Heart right ventricle (tissue), 16 donors: ENCODE results near the gene PKIB. TPM values are rescaled to one million over a fixed set of nuclear protein-coding genes. Genes with fewer than 3 reads are reported as not detected.

Source experiments
- ATAC-seq, 8 donors: fragments of 200-7000 bp; cut with Tn5 transposase; one replicate each; pipeline ENCODE4 v1.9.1; 2020; ENCODE audit warnings: mild to moderate bottlenecking in 8 of 8, moderate library complexity in 8 of 8, moderate number of reproducible peaks in 1 of 8
- DNase-seq, 2 donors: peaks; one replicate each; pipeline ENCODE4 v3.0.0-alpha.2; 2020
- H3K27ac ChIP-seq, 10 donors: fragments of 200-600 bp; sonication (generic) in 2 of 10; one replicate each; pipeline versions ENCODE4 v1.5.0 to v1.8.0; 2020 to 2022; ENCODE audit warnings: mild to moderate bottlenecking in 3 of 10
- H3K27me3 ChIP-seq, 7 donors: fragments of 200-600 bp; one replicate each; pipeline ENCODE4 v1.8.0; 2021 to 2022; ENCODE audit warnings: mild to moderate bottlenecking in 2 of 7
- H3K36me3 ChIP-seq, 9 donors: fragments of 200-600 bp; sonication (generic) in 1 of 9; one replicate each; pipeline versions ENCODE4 v1.5.0 to v1.8.0; 2020 to 2022; ENCODE audit warnings: mild to moderate bottlenecking in 2 of 9
- H3K4me1 ChIP-seq, 9 donors: fragments of 200-600 bp; sonication (generic) in 1 of 9; one replicate each; pipeline versions ENCODE4 v1.5.0 to v1.8.0; 2020 to 2022; ENCODE audit warnings: mild to moderate bottlenecking in 4 of 9
- H3K4me3 ChIP-seq, 10 donors: fragments of 200-600 bp; sonication (generic) in 2 of 10; one replicate each; pipeline versions ENCODE4 v1.5.0 to v1.8.0; 2020 to 2022; ENCODE audit warnings: mild to moderate bottlenecking in 7 of 10, moderate library complexity in 2 of 10
- H3K9me3 ChIP-seq, 11 donors: fragments of 200-600 bp in 10 of 11; sonication (generic) in 2 of 11; one replicate each; pipeline versions ENCODE4 v1.5.0 to v1.8.0; 2013 to 2022; ENCODE audit warnings: mild to moderate bottlenecking in 2 of 11, control low read depth in 1 of 11, moderate library complexity in 1 of 11
- WGBS, 2 donors: extraction: QIAGEN DNeasy Blood & Tissue Kit; methylation state at CpG; one replicate each; pipeline ENCODE4 v1.1.7; 2013; ENCODE audit warnings: inconsistent platforms in 1 of 2; 5-methylcytosine and 5-hydroxymethylcytosine counted together
- intact Hi-C, 10 donors: fragments of 100-400 bp; cut with DNase I; formaldehyde crosslinking; loops; one replicate each; pipeline versions ENCODE4 v1.11.1 to v1.14.2; 2022
- polyA plus RNA-seq, 2 donors: library from polyadenylated mRNA; stranded (reverse); fragments of 200-250 nt; gene quantifications; one replicate each; pipeline ENCODE4 v1.2.3, GENCODE V29; 2013
- total RNA-seq, 10 donors: library from RNA; stranded (reverse); fragmentation: NEBNext Ultra II Directional in 3 of 10; extraction: Animal tissue kit (Norgen Biotek cat#: 25700) in 3 of 10; gene quantifications; one replicate each; pipeline versions ENCODE4 v1.2.1 to v1.2.4, GENCODE V29; 2021 to 2023
- TF ChIP-seq, protein P1 (sequence below), 9 donors: fragments of 200-600 bp; sonication (generic) in 2 of 9; IDR thresholded peaks; one replicate each; pipeline versions ENCODE4 v1.5.0 to v1.8.0; 2021 to 2022; ENCODE audit warnings: antibody characterized with exemption in 9 of 9, mild to moderate bottlenecking in 5 of 9, moderate library complexity in 1 of 9
- donor health status: Arrhythmogenic right ventricular cardiomyopathy.
- donor health status: ischemic (EF 13 %, LVEDD 7.1; RV severe dilation, severe dysfunction).
- donor health status: healthy with polysubstance abuse.
- donor health status: DM: no; HTN: yes; CAD: no.
- donor health status: DM: no; HTN: no; CAD: no.
- donor health status: ischemic (EF 25% LVEDD 6.9; RV normal size, moderate dysfunction).
- donor health status: ischemic (EF 25% LVEDD 5.7; RV mildly dilated, moderate dysfunction).
- donor health status: healthy.
- donor health status: DM: yes; HTN: yes; CAD: no.
- donor health status: Ischemic cardiomyopathy.
- donor health status: ischemic (EF 35%, LVEDD 5.7; RV mildly dilated, moderate dysfunction).
- donor health status: nonischemic (EF 11% LVEDD 7.7; RV severe dilation, severe dysfunction).
- donor health status: DM: yes; HTN: yes; CAD: no.
- donor health status: PGD.
- donor health status: ischemic (EF 29% LVEDD 5.4; RV normal size, mild dysfunction).
- donor health status: nonischemic (EF 23%, LVEDD 6.1; RV moderate dilation, normal function).

Gene PKIB
- total and polyA plus RNA-seq, 12 donors, result 0.26 to 0.96 (median 0.38) TPM; not detected in 4

DNA sequence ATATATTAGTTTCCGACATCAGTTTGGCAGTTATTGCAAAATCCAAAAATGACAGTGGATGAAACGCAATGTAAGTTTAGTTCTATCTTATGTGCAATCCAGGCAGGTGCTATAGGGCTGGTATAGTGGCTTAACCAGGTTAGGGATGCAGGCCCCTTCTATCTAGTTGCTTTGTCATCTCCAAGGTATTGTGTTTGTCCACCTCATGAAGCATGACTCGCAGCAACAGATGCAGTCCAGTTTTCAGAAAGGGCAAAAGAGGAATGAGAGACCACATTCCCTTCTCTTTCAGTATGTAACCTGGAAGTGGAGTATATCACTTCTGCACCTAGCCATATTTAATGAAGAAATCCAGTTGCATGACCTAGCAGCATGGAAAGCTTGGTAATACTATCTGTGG lies 59.7 kb downstream of the PKIB start:
- no peaks in the 10 kb centered on the region for H3K36me3 ChIP-seq
- WGBS, 2 donors, result 81 to 91% methylated on average over 3 of the region's 3 CpGs
- DNase-seq, result no peak
- no peaks in the 10 kb centered on the region for H3K27me3 ChIP-seq
- intact Hi-C loops, result no loop called here
- no peaks in the 10 kb centered on the region for H3K9me3 ChIP-seq
- ATAC-seq, result no peak
- no peak overlapping the region for H3K4me3 ChIP-seq
- H3K27ac ChIP-seq, result no peak overlapping the region
- TF ChIP-seq, protein P1, sequence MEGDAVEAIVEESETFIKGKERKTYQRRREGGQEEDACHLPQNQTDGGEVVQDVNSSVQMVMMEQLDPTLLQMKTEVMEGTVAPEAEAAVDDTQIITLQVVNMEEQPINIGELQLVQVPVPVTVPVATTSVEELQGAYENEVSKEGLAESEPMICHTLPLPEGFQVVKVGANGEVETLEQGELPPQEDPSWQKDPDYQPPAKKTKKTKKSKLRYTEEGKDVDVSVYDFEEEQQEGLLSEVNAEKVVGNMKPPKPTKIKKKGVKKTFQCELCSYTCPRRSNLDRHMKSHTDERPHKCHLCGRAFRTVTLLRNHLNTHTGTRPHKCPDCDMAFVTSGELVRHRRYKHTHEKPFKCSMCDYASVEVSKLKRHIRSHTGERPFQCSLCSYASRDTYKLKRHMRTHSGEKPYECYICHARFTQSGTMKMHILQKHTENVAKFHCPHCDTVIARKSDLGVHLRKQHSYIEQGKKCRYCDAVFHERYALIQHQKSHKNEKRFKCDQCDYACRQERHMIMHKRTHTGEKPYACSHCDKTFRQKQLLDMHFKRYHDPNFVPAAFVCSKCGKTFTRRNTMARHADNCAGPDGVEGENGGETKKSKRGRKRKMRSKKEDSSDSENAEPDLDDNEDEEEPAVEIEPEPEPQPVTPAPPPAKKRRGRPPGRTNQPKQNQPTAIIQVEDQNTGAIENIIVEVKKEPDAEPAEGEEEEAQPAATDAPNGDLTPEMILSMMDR (IDR thresholded peaks at IDR 0.05), result no peak
- no peaks in the 10 kb centered on the region for H3K4me1 ChIP-seq

DNA sequence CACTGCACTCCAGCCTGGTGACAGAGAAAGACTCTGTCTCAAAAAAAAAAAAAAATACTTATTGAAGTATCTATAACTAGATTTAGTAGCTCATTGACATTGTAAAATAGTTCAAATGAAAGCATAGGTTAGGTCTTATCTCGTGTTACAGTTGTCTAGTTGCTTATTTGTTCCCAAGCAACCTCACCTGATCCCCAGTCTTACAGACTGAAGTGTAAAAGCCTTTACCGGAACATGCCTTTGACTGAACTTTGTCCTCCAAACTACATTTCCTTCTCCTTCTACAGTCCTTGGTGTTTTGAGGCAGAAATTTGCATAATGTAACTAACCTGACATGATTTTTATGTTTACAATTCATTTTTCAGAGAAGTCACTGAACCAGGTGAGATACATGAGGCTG lies 61.0 kb downstream of the PKIB start:
- TF ChIP-seq, protein P1 (IDR thresholded peaks at IDR 0.05), result no peak
- Histone ChIP-seq H3K27me3 (no peaks in the 10 kb centered on the region), H3K36me3 (no peaks in the 10 kb centered on the region), H3K9me3 (no peaks in the 10 kb centered on the region), H3K27ac (no peak overlapping the region), H3K4me1 (no peaks in the 10 kb centered on the region), H3K4me3 (no peak overlapping the region)
- no peak for ATAC-seq
- WGBS, 2 donors, result 47 to 63% methylated on average over 2 of the region's 2 CpGs
- no peak for DNase-seq
- intact Hi-C loops, result no loop called here

DNA sequence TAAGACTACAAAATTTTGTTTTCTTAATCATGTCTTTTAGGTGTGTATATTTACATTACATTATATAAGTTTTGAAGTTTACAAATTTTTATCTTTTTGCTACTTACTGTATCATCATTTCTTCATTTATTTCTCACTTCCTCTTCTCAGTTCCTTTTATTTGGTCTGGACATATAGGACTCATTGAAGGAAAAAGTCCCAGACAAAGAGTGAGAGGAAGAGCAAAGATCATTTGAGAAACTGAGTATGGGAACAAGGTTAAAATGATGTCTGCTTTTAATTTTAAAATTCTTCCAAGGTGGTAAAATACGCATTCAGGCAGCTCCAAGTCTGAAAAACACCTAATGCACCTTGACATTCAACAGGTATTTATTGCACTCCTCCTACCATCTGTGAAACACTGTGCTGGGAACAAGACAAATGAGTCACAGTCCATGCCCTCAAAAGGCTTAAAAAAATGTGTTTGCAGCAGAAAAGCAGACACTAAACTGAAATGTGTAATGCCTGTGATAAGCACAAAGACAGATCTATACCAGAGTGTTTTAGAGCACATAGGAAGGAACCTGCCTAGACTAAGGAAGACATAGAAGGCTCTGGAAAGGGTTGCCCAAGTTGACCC lies 63.2 kb downstream of the PKIB start:
- Histone ChIP-seq H3K27me3 (no peaks in the 10 kb centered on the region), H3K4me1 (no peaks in the 10 kb centered on the region), H3K9me3 (no peaks in the 10 kb centered on the region), H3K36me3 (no peaks in the 10 kb centered on the region), H3K27ac (no peak overlapping the region), H3K4me3 (no peak overlapping the region)
- TF ChIP-seq, protein P1 (IDR thresholded peaks at IDR 0.05), result no peak
- ATAC-seq, result no peak
- intact Hi-C loops, result no loop called here
- WGBS, 2 donors, result 70 to 82% methylated on average over 1 of the region's 1 CpG
- DNase-seq, result no peak

GRCh38 chr6:122676146-122676545 lies 65.9 kb downstream of the PKIB start:
- WGBS, 2 donors, result 91 to 93% methylated on average over 1 of the region's 1 CpG
- Histone ChIP-seq H3K27me3 (no peaks in the 10 kb centered on the region), H3K4me3 (no peak overlapping the region), H3K27ac (no peak overlapping the region), H3K4me1 (no peaks in the 10 kb centered on the region), H3K36me3 (no peaks in the 10 kb centered on the region), H3K9me3 (no peaks in the 10 kb centered on the region)
- DNase-seq, result no peak
- ATAC-seq, result no peak
- TF ChIP-seq, protein P1 (IDR thresholded peaks at IDR 0.05), result no peak
- intact Hi-C loops, result no loop called here
